HT-29 (cell line): Measurements from ENCODE around the gene PRKN. TPM values are rescaled to one million over a fixed set of nuclear protein-coding genes. Genes with fewer than 3 reads are reported as not detected.

Experiments
- DNase-seq: peaks from one replicate; pipeline ENCODE4 v3.0.0-alpha.2; 2015; ENCODE audit warnings: low spot score
- total RNA-seq: library from RNA; depleted of rRNA; stranded (reverse); fragments of >200 nt; shearing (Covaris generic); gene quantifications from 2 replicates; pipeline ENCODE4 v1.2.3, GENCODE V29; 2014

The PRKN gene
- total RNA-seq, 1 experiment from 2014 or later: 3.4 TPM

DNA sequence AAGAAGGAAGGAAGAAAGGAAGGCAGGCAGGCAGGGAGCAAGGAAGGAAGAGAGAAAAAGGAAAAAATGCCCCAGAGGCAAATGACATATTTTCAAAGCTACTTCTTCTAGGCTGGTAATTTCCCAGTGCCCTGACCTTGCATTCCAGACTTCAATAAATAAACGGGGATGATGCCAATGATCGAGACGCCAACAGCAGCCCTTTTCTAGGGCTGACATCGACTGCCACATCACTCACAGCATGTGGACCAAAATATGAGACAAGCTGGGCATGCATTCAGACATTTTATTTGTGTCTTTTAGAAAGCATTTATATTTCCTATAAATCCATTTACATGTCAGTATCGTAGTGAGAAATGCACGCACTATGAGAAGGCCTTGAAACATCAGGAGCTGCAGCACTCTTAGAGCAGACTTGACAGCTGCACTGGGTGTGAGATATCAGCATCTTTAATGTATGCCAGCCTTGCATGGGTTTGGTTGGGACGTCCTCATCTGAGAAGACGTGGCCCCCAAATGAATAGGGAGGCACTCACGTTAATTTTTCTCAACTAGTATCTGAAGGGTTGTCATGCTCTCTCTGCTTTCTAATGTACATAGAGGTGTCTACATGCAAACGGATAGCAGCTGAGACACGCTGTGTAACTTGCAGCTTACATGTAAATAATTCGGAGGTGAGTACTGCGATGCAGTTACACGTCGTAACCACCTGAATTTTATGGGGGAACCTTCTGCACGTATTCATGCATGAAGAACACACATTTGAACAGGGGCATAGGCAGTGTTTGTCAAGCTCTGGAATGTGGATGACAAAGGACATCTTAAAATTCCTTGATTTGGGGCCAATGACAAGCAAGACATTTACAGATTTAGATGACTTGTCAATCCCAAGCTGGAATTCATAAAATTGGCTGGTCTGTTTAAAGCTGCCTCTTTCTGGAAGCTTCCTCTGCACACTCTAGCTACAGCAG, 1304.6 kb downstream of the PRKN start:
- DNase-seq: no peak

DNA sequence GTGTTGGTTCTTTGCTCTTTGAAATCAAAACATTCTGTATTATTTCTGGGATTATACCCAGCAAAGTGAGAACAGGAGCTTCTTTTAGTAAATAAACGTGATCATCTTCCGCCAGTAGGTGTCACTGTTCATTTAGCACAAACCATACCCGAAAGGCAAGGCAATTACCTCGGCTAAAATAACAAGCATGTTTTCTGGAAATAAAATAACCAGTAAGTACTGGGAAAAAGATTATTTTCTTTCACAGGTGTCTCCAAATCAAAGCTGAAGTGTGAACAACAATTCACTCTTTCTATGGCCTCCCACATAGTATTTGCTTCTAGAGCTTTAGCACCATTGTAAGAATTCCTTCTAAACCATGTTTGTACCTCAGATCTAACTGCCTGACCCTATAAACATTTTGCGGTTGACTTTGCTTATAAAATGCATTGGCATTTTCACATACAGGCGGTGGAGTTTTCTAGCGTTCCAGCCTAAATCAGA, 1309.1 kb downstream of the PRKN start:
- DNase-seq: peak; percentile 74

DNA sequence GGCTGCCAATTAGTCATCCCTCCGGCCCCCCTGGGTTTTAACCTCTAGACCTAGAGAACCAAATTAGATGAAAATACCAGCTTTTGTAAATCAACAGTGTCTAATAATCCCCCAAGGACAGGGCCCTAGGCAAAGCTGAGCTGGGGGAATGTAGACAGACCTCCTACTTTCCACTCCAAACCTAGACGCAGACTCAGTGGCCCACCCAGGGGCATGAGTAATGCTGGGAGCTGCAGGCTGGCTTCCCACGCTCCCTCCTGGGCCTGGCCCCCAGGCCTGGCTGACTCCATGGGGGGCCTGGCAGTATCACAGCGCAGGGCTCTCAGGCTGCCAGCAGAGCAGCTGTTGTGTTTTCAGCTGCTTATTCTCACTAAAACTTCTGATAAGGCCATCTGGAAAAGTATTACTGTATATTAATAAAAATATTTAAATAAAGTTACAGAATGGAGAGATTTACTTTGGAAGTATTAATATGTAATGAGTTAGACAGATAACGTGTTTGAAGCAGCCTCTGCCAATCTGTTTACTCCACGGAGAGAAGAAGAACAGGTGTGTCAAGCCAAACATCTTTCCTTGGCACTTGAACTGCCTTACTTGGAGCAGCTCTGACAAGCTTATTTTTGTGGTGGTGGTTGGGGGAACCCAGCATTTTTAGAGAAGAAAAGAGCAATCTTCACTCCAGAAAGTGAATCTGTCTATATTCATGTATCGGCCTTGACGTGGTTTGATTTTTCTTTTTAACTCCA, 1309.7 kb downstream of the PRKN start:
- DNase-seq: no peak

DNA sequence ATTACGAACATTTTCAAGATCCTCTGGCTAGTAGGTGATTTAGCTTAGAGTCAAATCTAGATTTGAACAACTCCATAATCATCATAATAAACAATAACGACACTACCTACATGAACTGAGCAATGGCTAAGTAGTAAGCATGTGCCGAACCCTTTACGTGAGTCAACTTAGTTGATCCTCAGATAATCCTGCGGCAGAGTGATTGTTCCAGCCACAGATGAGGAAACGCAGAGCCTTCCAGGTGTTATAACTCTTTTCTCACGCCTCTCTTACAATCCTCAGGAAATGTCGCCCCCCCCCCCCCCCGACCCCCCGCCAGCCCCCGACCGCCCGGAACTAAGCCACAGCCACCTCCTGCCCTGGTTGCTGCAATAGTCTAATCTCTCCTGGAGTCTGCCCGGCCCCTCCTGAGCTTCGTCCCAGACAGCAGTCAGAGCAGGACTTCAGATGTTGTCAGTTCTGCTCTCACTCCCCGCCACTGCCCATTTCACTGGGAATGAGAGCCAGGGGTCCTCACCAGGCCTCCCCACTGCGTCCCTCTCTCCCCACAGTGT, 1312.2 kb downstream of the PRKN start:
- DNase-seq: no peak

DNA sequence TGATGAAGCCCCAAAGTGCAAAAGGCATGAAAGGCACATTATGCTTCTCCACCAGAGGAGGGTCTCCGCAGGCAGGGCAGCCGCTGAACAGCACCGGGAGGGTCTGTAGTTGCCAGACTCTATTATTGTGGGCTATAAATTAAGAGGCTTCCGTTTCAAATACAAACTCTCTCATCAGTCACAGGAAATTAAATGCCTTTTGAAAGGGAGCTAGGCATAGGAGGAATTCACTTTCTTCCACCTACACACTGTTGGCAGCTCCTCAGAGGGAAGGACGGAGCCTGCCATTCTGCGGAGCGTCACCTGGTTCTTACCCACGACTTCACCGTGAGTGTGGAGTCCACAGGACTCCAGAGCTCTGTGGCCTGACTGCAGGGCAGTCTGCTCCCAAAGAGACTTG, 1312.9 kb downstream of the PRKN start:
- no peak for DNase-seq

DNA sequence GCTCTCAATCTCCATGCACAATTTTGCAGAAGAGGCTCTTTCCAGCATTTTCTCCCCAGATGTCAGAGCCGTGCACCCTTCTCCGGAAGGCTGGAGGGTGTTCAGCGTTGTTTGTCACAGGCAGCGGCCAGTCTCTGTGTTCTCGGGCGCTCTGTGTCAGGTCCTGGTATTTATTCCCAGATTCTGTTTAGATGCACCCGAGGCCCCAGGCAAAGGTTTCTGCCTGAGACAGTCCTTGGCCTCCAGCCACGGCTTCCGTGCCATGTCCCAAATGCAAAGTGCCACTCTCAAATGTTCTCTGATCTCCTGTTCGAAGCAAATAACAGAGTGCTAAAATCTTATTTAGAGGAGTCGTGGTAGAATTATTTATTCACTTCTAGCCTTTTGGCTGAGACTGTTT, 1313.4 kb downstream of the PRKN start:
- no peak for DNase-seq

DNA sequence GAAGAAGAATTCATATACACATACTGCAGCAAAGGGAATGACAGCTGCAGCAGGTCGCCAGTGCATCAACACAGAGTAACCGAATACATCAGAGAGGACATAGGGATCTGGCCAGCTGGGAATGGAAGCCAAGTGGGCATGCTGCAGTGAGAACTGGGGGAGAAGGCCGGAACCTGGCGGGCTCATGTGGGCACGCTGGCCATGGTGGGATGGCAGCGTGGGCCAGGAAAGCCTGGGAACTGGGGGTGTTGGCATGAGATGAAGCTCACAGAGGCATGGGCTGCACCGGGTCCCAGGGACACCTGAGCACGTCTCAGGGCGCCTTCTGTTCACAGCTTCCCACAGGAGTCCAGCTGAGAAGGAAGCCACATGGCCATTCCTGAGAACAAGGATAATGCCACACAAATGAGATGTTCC, 1314.2 kb downstream of the PRKN start:
- no peak for DNase-seq

DNA sequence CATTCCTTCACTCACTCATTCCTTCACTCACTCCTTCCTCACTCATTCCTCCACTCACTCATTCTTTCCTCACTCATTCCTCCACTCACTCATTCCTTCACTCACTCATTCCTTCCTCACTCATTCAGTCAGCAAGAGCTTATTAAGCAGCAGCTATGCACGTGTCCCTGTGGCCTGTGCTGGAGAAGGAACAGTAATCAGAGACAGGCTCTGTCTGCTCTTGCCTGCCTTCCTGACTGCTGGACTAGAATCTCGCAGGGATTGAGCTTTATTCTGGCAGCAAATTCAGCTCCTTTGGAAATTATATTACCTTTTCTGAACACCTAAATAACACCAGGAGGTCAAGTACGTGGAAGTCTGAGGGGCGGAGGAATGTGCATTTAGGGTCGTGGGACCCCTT, 1314.8 kb downstream of the PRKN start:
- DNase-seq: no peak

DNA sequence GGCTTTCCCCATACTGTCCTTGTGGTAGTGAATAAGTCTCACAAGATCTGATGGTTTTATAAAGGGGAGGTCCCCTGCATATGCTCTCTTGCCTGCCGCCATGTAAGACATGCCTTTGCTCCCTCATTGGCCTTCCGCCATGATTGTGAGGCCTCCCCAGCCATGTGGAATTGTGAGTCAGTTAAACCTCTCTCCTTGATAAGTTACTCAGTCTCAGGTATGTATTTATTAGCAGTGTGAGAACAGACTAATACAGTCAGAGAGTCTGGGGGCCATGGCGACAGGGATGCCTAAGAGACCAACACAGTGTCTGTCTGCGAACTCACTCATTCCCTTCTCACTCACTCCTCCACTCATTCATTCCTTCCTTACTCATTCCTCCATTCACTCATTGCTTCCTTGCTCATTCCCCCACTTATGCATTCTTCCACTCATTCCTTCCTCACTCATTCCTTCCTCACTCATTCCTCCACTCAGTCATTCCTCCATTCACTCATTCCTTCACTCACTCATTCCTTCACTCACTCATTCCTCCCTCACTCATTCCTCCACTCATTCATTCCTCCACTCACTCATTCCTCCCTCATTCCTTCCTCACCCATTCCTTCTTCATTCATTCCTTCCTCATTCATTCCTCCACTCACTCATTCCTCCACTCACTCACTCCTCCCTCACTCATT, 1316.2 kb downstream of the PRKN start:
- DNase-seq: no peak

DNA sequence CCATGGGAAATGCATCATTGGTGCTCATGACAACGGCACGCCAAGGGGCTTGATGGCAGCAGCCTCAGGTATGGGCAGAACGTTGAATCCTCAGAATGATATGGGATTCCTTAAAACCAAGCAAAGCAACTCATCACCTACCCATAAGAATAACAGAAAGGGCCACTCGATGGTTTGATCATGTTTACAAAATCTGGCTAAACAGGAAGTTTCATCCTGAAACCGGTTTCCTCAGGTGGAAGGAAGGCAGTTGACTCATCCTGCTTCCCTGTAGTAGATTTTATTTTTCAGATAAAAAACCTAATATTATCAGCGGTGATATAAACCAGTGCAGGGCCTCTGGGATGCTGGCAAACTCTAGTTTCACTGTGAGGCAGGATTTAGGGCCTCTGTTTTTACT, 1316.8 kb downstream of the PRKN start:
- no peak for DNase-seq

DNA sequence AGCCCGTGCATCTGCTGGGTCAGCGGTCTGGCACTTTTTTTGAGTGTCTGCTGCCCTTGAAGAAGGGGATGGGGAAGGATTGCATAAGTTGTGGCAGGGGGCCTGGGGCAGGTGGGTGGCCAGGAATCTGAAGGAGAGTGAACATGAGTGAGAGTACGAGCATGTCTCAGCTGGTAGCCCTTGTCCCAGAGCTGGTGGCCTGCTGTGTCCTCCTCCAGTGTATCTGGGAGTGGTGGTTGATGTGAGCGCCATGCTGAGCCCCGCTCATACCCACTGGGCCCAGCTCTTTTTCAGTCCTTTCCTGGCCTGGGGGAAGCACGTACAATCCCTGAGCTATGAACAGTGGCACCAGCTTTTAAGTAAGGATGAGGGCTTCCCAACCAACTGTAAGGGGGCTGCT, 1317.5 kb downstream of the PRKN start:
- DNase-seq: no peak

DNA sequence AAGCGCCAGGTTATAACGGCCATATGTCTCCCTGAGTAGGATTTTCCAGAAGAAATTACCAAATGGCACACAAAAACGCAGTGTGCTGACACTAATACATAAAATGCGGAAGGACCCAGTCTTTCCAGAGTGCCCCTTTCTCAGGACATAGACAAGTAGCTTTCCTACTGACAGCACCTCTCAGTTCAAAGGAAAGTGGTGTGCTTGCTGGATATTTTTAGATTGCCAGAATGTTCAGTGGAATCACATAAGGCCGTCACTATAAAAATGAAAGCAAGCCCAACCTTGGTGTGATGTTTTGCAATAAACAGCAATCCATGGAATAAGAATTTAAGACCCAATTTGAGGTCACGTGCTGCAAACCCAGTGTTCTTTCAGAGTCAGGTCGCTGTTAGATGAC, 1318.2 kb downstream of the PRKN start:
- DNase-seq: no peak

DNA sequence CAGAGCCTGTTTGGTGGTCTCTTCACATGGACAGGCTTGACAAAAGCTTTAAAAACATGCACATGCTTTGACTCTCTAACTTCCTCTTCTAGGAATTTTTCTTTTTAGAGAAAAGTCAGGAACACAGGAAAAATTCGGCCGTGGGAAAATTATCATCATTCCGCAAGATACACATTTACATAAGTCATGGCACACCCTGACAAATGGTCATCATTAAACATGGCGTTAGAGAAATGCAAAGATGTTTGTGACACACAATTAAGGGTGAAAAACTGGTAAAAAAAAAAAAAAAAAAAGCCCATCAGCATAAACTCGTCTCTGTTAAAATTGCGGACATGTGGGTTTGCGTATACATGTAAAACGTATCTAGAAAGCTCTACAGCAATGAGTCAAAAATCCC, 1319.5 kb downstream of the PRKN start:
- DNase-seq: no peak

DNA sequence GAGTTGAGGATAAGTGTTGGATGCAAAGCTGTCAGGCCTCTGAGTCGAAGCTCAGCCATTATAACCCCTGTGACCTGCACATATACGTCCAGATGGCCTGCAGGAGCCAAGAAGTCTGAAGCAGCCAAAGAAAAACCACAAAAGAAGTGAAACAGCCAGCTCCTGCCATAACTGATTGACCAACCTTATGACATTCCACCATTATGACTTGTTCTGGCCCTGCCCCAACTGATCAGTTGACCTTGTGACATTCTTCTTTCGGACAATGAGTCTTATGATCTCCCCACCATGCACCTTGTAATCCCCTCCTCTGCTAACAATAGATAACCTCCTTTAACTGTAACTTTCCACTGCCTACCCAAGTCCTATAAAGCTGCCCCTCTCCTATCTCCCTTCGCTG, 1320.0 kb downstream of the PRKN start:
- DNase-seq: no peak

DNA sequence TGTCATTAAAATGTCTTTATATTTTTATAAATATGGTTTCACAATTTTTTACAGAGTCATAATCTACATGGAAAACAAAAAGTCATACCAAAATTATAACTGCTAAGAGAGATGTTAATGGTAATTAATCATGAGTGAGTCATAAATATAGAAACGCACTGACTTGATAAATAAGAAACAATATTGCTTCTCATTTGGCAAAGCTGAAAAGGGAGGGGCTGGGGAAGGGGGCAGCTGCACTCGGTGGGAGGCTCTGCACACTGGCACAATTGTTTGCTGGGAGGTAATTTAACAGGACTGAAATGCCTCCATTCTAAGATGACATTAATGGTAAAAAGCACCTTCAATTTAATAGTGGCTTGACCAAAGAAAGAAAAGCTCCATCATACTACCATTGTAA, 1320.5 kb downstream of the PRKN start:
- no peak for DNase-seq

DNA sequence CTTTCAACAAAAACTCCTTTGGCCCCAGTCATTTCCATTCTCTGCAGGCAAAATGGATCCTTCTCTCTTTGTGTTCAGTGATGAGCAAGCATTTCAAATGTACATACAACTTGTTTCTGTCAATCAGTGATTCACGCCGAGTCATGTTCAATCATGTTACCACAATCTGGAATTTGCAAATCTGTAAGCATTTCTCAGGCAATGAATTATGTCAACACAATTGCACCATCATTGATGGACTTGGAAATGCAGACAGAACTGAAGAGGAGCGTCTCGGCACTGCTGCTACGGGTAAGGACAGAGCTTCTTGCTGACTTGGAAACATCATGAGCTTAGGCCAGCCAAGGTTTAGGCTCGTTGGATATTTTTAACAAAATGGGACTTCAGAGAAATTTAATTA, 1320.9 kb downstream of the PRKN start:
- no peak for DNase-seq

DNA sequence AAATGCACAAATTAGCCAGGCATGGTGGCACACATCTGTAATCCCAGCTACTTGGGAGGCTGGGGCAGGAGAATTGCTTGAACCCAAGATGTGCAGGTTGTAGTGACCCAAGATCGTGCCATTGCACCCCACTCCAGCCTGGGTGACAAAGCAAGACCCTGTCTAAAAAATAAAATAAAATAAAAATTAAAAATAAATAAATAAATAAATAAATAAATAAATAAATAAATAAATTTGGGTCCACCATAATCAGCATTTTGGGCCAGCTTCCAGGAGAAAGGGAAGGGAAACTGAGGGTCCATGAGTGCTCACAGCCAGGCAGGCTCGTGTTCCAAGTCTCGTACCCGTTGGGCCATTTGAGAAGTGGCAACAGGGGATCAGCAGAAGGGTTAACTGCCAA, 1322.1 kb downstream of the PRKN start:
- no peak for DNase-seq

DNA sequence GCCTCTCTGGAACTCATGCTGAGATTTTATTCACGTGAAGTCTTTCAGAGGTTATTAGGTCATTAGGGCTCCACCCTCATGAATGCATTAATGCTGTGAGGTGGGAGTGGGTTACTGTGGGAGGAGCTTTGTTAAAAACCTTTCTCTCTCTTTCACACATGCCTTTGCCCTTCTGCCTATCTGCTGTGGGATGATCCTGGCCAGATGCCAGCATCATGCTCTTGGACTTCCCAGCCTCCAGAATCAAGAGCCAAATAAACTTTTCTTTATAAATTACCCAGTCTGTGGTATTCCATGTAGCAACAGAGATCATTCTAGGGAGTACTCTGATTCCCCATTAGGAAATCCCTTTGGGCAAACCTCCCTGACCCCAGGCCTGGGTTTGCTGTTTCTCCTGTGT, 1323.8 kb downstream of the PRKN start:
- no peak for DNase-seq

DNA sequence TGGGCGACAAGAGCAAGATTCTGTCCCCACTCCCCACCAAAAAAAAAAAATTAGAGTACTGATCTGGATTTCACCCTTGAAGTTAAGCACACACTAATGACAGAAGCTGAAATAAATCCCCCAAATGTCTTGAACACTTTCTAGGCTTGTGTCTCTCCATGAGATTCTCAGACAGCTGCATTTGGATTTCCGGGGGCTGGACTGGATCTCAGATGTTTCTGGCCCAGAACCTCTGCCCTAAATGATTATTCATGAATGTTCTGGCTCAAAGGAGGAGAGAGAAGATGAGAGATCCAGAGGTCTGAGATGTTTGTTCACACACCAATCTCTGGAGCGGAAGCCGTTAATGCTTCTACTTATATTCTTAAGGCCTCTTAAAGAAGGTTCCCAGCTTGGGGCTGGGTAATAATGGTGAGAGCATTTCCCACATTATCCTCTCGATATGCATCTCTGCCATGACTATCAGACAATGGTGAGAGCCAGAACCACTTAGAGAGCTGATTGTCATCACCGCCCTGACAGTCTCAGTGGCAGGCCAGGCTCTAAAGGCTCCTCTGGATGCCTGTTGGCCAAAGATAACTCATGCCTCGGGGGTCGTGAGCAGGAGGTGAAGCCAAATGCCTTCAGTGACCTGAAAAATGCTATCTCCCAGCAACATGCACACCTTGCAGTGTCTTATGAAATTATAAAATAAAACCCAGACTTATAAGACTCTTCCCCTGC, 1325.8 kb downstream of the PRKN start:
- DNase-seq: no peak

DNA sequence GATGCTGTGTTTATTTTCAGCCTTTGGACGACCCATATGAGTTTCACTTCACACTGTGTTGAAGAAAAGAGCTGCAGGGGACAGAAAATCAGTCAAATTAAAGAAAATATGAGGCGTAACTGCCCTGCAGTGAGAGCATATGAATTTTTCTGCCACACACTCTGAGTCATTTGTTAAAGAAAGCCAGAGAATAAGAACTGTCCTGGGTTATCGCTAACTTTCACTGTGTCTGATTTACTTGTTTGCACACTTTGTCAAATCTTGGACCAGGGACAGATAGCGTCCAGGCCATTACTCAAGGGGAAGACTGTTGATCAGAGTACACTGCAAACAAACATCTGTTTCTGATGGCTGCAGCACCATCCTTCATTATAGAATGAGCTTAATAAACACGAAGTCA, 1326.9 kb downstream of the PRKN start:
- DNase-seq: no peak

DNA sequence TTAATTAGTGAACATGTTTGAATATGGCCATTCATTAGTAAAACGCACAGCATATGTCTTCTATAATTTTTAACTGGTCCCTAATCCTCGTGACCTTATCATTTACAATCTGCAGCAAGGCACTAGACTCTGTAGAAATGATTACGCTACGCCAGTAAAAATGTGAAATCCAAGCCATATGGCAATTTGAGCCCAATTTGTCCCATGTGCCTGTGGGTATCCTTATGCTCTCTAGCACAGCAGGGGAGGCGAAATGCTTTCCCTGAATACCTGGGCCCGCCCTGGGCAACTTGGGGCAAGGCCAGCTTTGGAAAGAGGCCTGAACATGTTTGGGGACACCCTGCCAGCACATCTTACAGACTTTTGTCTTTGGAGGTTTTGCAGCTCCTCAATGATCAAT, 1331.0 kb downstream of the PRKN start:
- DNase-seq: no peak
